Glomerular endothelial cell (primary cell): ENCODE data around the gene ARHGAP26. TPM values are rescaled to one million over a fixed set of nuclear protein-coding genes. Genes with fewer than 3 reads are reported as not detected.

Source experiments
- DNase-seq: peaks from one replicate; pipeline ENCODE4 v3.0.0-alpha.2; 2011; ENCODE audit warnings: low read depth, low spot score; ENCODE audit errors: extremely low read depth
- total RNA-seq: library from RNA; depleted of rRNA; stranded (reverse); fragments of >200 nt; gene quantifications from 2 replicates; pipeline ENCODE4 v1.2.3, GENCODE V29; 2015

The ARHGAP26 gene
- total RNA-seq, 1 donor from 2014 or later: 33.1 TPM

GRCh38 chr5:143002459-143003327 is 232.5 kb downstream of the ARHGAP26 start:
- peak; percentile 99 for DNase-seq

- no peak for DNase-seq
Measured at GRCh38 chr5:143003328-143003636, 233.1 kb downstream of the ARHGAP26 start.

GRCh38 chr5:143004361-143005145 is 234.4 kb downstream of the ARHGAP26 start:
- DNase-seq: no peak

GRCh38 chr5:143006501-143006900 is 236.3 kb downstream of the ARHGAP26 start:
- no peak for DNase-seq

GRCh38 chr5:143008032-143008431 is 237.9 kb downstream of the ARHGAP26 start:
- DNase-seq: no peak

GRCh38 chr5:143008809-143009521 is 238.8 kb downstream of the ARHGAP26 start:
- DNase-seq: peak; percentile 82

GRCh38 chr5:143010351-143010750 is 240.2 kb downstream of the ARHGAP26 start:
- no peak for DNase-seq

- no peak for DNase-seq
Measured at GRCh38 chr5:143011585-143011984, 241.4 kb downstream of the ARHGAP26 start.

GRCh38 chr5:143013176-143013891 is 243.2 kb downstream of the ARHGAP26 start:
- DNase-seq: no peak

- DNase-seq: no peak
Measured at GRCh38 chr5:143014017-143014651, 244.0 kb downstream of the ARHGAP26 start.

- no peak for DNase-seq
Measured at GRCh38 chr5:143016777-143017516, 246.8 kb downstream of the ARHGAP26 start.

- DNase-seq: no peak
Measured at GRCh38 chr5:143017541-143017940, 247.4 kb downstream of the ARHGAP26 start.

- no peak for DNase-seq
Measured at GRCh38 chr5:143017992-143018391, 247.8 kb downstream of the ARHGAP26 start.

- DNase-seq: no peak
Measured at GRCh38 chr5:143019157-143019556, 249.0 kb downstream of the ARHGAP26 start.

GRCh38 chr5:143019614-143020515 is 249.7 kb downstream of the ARHGAP26 start:
- no peak for DNase-seq

GRCh38 chr5:143021595-143021994 is 251.4 kb downstream of the ARHGAP26 start:
- DNase-seq: no peak

GRCh38 chr5:143023411-143024096 is 253.4 kb downstream of the ARHGAP26 start:
- DNase-seq: no peak
